Amniotic epithelial cell (primary cell): ENCODE results near the gene PICK1.
"Not testable (repeated sequence)": the region's sequence is repeated elsewhere in the genome, so short reads cannot be mapped to it uniquely, and the experiment has no call there.

Experiments used
- DNase-seq: peaks from one replicate; pipeline ENCODE4 v3.0.0-alpha.2; 2010; ENCODE audit warnings: low read depth

The PICK1 gene

DNA sequence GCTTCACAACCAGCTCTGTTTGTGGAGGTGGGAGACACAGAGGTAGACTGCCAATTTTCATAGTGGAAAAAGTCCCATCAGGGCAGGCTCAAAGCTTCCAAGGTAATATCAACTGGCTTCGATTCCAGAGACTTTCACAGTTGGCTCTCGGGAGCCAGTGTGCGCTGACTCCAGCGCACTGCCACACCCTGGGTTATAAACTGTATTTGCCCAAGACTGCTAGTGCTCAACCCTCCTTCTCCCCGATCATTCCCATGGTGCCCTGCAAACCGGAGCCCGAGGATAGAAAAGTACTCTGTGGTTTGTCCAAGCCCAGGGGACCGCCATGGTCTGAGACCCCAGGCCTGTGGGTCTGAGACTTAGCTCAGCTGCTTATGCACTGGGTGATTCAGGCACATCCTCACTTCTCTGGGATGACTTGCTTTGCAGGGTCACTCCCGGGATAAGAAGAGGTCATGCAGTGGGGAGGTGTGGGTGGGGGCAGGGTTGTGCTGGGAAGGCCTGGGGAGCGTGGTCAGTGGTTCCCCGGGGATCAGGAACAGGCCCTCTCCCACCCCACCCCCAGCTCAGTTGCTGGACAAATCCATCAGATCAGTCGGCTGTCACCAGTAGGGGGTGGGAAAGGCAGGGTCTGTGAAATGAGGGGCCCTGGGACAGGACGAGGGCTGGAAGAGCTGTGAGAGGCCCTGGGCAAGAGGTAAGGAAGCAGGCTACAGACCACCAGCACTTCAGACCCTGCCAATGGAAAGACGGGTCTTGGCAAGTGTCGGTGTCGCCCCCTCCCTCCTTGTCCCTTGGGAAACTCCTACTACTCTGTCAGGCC lies 26.7 kb upstream of the PICK1 start:
- peak; percentile 43 for DNase-seq

DNA sequence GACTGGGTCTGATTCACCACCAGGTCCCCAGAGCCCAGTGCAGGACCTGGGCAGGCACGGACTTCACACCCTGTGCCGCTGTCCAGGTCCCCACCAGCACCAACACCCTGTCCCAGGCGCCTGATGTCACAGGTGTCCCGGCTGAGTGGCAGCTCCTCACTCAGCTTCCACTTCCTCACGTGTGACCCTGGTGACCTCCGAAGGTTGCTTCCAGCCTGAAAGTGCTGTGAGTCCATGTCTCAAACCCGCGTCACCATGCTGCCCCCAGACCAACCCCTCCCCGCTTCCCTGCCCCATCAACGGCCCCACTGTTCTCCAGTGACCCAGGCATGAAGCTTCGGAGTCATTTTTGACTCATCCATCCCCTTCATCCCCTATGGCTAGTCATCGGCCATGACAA lies 25.7 kb upstream of the PICK1 start:
- DNase-seq: no peak

DNA sequence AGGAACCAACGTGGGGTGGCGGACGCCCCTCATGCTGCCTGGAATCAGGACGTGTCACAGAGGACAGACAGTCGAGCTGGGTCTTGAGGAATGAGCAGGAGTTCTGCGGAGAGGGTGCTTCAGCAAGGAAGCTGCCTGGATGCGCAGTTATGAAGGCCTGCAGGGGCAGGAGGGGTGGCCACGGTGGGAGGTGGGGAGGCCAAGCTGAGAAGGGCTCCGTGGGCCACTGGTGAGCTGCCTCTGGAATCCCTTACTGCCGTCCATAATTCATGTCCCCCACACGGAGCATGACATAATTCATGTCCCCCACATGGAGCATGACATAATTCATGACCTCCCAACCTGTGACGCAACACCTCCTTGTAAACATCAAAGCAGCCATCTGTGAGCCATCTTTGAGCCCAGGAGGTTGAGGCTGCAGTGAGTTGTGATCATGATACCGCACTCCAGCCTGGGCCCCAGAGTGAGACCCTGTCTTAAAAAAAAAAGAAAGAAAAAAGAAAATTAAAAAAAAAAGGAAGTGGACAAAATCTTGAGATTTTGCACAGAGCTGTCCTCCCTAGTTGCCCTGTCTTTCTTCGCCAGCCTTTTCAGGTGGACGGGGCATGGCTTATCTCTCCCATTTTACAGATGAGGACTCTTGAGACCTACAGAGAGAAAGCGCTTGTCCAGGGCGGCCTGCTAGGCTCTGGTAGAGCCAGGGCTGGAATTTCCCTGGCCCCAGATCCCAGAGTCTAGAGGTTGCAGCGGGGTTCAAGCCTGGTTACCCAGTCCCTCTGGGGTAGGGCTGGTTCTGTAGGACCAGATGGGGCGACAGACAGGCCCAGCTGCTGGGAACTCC lies 24.3 kb upstream of the PICK1 start:
- peak; percentile 92 for DNase-seq

DNA sequence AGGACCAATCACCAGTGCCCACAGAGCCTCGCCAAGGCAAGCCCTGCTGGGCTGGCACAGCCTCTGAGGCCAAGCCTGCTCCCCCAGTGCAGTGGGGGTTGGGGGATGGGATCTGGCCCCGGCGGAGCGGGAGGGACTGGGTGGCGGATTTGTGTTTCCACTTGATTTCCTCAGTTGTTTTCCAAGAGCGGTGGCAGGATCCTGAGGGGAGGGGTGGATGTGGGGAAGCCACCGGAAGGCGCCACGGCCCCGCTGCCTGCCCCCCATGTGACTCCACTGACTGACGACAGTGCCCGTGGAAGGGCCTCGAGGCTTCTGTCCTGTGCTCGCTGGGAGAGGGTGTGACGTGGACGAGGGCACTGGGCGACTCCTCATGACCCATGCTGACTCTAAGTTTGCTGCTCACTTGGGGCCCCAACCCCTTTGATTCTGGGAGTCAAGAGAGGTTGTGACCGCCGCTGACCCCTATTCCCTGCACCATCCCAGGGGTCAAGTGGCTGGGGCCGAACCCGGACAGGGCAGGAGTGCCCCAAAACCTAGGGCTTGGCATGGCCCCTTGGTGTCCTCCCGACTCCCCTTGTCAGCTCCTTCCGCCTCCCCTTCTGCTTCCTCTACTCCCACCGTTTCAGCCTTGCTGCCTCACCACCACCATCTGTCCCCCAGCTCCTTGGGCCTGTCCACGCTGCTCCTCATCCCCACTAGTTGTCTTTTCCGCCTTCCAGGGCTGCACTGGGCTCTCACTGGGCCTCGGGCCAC lies 23.5 kb upstream of the PICK1 start:
- no peak for DNase-seq

DNA sequence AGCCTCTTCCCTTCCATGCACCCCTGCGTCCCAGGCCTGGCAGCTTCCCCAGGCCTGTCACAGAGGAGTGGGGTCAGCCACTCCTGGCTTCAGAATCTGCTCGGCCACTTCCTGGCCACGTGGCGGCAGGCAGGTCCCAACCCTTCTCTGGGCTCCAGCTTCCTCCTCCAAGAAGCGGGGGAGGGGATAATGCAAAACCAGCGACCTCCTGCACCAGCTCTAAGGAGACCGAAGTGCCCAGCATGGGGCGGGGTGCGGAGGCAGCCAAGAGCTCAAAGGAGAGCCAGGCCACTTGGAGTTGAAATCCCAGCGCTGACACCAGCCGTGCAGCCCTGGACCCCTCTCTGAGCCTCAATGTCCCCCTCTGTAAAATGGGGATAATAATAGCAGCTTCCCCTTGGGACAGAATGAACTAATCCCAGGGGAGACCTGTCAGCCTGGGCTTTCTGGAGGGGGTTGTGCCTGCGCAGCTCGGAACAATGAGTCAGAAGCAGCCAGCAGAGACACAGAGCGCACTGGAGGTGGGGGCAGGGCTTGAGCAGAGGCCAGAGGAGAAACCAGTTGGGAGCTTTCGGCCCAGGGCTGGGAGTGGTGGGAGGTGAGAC lies 22.8 kb upstream of the PICK1 start:
- DNase-seq: peak; percentile 90

DNA sequence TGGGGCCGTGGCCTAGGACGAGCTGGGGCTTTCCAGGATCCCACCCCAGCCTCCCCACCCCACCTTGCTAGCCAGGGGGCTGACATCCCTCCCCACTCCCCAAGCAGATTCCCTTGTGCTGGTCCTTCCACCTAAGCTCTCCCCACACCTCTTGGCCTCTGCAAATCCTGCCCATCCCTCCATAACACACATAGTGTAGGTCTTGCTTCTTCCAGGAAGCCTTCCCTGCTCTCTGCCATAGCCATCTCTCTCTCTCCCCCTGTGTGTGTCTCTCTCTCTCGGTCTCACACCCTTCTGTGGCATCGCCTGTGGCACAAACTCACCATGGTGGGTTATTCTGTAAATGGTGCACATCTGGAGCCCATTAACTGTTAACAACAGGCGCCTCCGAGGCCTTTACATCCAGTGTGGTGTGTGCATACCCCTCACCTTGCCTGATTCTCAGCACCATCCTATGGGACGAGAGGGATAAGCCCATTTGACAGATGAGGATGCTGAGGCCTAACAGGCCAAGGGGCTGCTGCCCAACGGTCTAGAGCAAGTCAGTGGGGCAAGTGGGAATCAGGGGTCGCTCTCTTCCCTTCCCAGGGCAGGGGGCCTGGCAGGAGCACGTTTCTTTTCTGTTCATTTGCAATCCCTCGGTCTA lies 22.2 kb upstream of the PICK1 start:
- no peak for DNase-seq

DNA sequence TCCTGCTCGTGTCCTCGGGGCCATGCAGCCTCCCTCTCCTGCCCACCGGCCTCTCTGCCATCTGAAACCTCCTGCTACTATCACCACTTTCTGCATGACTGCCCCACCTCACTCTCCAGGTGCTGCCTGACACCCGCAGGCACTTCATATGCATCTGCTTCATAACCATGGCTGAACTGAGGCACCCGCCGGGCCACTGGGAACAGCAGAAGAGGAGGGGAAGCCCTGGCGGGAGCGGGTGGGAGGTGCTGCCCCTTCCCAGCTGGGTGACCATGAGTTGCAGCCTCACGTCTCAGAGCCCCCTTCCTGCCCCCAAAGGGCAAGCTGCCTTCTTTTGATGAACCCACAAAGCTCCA lies 21.7 kb upstream of the PICK1 start:
- no peak for DNase-seq

DNA sequence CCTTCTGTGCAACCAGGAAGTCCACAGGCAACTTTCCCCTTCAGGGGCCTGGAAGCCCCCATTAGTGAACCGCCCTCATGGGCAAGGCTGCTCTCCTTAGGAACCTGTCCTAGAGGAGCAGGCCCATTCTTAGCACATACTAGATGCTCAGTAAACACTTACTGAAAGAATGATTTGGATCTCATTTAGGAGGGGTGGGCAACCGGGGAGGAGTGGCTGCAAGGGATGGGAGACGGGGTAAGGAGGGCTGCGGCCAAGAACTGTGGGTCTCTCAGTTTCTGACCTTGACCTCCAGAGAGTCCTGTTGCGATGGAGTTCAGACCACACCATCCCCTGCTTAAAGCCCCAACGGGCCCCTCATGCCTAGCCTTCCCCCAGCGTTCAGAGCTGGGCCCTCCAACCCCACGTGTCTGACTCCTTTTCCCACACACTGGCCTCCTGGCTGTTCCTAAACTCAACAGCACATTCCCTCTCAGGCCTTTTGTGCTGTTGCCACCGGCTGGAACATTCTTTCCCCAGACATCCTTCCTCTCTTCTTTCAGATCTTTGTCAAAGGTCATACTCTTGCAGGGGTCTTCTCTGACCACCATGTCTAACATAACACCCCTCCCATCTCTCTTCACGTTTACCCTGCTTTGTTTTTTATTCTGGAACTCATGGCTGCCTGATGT lies 20.7 kb upstream of the PICK1 start:
- DNase-seq: no peak

DNA sequence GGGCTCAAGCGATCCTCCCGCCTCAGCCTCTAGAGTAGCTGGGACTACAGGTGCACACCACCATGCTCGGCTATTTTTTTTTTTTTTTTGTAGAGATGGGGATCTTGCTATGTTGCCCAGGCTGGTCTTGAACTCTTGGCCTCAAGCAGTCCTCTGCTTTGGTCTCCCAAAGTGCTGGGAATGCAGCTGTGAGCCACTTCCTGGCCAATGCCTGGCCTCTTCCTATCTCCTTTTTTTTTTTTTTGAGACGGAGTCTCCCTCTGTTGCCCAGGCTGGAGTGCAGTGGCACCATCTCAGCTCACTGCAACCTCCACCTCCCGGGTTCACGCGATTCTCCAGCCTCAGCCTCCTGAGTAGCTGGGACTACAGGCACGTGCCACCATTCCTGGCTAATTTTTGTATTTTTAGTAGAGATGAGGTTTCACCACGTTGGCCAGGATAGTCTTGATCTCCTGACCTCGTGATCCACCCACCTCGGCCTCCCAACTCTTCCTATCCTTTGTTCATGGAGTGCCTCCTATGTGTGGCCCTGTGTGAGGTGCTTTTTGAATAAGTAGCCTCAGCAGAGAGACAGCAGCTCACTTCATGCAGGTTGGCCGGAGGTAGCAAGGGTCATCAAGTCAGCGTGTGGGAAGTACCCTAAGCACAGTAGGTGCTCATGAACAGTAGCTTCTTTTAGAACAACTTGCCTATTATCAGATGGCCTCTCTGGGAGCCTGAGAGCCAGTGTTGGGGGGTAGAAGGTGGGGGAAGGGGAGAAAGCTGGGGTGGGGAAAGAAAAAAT lies 19.6 kb upstream of the PICK1 start:
- not testable (repeated sequence) for DNase-seq

DNA sequence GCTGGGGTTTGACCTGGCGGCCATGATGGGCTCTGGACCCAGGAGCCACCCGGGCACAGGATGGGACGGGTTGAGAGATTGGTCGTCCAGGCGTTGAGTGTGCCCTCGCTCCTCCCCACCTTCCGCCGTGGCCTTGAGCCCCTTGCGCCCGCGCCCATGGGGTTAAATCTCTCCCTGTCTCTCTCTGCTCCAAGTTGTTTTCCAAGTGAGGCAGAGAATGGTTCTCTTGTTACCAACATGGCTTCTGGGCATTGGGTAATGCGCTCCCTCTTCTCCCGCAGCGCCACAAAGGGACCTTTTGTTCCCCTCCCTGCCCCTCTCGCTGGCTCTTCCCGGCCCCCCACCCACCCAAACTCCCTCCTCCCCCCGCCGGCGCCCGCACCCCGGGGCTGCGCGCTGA lies 18.8 kb upstream of the PICK1 start:
- DNase-seq: no peak

DNA sequence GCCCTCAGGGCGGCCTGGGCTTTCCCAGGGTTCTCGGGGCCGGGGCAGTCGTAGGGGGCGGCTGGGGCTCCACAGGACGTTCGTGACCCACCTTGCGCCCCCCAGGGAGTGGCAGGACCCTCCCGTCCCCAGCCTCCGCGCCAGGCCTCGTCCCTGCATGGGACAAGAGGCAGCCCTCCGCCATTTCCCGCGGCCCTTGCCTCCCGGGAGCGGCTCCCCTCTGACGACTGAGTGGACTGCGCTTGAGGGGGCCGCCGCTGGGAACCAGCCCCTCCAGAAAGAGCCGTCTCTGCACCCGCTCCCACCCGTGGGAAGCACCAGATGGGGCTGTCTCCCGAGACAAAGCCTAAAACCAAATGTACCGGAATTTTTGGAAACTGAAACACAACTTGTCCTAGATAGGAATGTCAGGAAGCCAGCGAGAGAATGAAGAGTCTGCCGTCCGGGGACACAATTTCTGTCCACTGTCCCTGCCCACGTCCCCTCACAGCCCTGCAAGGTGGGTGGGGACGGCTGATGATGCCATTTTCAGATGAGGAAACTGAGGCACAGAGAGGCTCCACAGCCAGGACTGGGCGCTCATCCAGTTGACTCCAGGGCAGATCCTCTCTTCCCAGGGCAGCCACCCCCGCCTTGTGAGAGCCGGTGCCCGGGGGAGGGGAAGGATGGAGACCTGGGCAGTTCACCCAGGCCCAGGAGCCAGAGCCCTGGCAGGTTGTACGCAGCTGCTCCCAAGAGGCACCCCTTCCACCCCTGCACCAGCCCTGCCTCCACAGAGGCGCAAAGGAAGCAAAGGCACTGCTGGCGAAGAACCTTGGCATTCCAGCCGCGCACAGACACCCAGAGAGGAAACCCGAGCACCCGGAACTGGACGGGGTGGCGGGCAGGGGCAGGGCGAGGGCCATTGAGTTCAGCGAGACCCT lies 18.1 kb upstream of the PICK1 start:
- no peak for DNase-seq

DNA sequence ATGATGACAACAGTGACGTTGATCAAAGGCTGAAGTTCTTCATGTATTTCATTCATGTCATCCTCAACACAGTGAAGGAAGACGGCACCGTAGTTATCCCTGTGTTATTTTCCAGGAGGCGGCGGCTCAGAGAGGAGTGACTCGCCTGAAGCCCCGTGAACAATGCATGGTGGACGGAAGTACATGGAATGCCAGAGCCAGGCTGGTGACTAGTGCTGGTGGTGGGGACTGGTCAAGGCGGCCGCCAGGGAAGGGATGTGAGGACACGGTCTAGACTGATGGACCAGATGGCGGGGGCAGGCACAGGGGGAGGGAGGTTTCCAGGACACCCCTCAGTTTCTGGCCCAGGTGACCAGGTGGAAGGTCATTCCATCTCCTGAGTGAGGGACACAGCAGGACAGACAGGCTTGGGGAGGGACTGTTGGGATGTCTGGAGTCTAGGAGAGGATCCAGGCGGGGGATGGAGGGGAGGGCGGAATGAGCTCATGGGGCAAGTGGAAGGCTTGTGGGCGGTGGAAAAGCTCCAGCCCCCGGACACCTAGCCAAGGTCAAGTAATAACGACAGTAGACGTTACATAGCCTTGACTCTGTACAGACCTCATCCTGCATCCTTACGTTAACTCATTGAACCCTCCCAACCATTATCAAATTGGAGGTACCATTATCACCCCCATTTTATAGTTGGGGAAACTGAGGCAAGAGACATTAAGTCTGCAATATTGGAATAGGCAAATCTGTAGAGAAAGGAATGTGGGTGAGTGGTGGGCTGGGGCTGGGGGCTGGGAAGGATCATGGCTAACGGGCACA lies 16.0 kb upstream of the PICK1 start:
- peak; percentile 14 for DNase-seq

DNA sequence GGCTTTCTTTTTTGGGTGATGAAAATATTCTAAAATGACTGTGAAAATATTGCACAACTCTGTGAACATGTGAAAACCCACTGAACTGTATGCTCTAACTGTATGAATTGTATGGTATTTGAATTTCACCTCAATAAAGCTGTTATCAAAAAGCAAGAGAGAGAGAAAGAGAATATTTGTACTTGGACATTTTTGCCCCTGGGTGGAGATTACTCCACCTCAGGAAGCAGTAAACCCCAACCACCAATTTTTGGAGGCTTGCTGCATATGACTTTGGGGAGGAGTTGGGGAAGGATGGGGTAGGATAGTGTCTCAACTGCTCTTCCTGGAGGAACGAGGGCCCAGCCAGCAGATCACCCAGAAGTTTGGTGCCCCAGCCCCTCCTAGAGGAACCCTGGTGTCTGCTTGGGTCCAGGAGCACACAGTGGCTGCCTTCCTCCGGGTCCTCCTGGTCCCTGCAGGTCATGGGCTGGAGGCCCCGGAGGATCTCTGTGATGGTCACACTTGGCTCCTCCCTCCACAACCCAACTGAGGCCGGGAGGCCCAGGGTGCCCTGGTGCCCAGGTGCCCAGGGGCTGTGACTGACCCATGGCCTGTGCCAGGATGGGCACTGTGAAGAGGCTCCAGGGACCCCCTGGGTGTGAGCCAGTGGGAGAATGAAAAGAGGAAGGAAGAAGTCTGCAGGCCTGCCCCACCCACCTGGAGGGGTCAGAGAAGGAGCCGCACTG lies 15.3 kb upstream of the PICK1 start:
- no peak for DNase-seq

DNA sequence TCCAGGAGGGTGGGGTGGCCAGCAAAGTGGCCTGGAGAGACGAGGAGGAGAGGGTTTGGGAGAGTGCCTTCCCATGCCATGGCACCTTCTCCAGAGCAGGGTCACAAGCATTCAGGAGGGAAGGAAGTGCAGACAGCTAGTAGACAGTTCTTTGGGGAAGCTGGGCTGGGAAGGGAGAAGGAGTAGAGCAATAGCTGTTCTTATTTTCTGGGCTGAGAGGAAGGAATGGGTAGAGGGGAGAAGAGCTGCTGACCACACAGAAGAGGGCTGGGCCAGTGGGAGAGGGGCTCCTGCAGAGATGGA lies 14.8 kb upstream of the PICK1 start:
- DNase-seq: no peak

DNA sequence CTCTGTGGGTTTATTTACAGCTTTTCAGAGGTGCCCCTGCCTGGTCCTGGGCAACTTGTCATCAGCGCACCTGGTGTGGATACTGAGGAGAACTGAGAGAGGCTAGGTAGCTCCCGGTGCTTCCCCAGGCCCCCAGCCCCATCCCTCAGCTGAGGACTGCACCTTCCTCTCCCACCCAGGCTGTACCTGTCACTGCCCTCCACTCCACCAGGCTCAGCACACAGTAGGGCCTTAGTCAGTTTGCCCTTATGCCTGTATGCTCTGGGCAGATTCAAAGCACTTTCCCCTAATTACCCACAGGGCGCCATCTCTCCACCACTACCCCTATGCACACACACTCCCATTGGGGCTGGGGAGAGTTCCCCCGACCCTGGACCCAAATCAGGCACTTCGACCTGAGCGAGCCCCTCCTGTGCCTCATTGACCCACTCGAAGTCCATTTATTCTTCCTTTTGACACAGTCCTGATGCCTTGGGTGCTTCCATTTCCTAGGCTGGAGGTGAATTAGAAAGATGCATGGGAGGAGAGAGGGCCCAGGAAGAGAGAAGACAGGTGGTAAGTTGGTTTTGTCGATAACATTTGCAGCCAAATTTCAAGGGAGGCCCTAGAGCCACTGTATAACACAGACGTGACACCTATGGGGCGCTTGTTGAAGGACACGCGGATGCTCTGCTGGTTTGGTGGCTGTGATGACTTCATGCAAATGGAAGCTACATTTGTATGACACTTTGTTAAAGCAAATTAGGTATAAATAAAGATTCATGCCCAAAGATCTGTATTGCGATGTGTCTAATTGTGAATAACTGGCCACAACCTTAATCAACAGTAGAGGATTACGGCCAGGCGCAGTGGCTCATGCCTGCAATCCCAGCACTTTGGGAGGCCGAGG lies 13.8 kb upstream of the PICK1 start:
- DNase-seq: no peak

DNA sequence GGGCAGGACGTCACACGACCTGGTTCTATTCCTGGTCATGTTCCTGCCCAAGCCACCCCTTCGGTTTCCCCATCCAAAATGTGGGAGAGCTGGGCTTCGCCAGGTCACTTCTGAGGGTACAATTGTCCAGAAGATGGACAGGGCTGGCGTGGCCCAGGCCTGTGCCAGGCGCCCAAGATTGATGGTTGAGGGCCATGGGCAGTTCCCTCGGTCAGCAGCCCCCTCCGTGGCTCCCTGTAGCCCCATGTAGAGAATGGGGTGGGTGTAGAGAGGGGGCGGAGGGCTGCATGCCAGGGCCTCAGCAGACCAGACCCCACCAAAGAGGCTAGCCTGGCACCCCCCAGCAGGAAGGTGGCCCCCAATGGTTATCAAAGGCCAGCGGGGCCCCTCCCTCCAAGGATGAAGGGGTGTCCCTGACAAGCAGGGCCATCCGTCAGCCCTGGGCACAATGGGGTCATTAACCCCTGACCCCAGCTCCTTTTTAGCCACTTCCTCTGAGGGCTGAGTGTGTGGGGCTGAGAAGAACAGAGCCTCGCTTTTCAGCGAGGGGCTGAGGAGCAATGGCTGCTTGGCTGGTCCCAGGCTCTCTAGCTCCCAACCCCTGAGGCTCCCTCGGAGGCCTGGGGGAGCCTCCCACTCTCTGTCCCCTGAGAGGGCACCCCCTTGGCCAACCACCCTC lies 11.0 kb upstream of the PICK1 start:
- no peak for DNase-seq
